ENCODE measurements around the gene PIK3CD. TPM values are rescaled to one million over a fixed set of nuclear protein-coding genes. Genes with fewer than 3 reads are reported as not detected.

Gene PIK3CD
- total and polyA plus RNA-seq, 2 experiments from 2014 or later = 6.6 to 32.1 TPM

DNA sequence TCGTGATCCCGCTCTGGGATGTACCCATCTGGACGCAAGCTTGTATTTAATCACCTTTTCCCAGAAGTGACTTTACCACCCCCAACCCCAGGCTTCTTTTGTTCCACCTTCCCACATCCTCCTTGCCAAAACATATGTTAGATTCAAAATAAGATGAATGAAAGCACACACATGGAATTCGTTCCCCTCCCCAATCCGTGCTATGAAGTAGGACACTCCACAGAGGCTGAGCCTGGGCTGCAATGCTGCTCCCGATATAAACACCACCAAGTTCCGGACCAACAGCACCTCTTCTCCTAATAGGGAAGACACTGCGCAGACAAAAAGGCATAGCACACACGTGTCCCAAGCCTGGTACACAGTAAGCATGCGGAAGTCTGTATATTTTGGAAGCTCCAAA lies 86.1 kb downstream of the PIK3CD start:
- no peaks in the 10 kb centered on the region for H3K9me2 ChIP-seq (ENCODE audit: insufficient read depth)
- no peak overlapping the region for H3K4me3 ChIP-seq
- H3K4me1 ChIP-seq (ENCODE audit: insufficient read depth) = no peaks in the 10 kb centered on the region
- no peak overlapping the region for H3K4me3 Mint-ChIP-seq
- H3K4me2 ChIP-seq = no peak overlapping the region
- peaks cover 1% of the 10 kb centered on the region; the same call in 1 of the 2 replicates for H4K20me1 ChIP-seq (replicated peaks; ENCODE audit: insufficient read depth)
- no peak for ATAC-seq
- peaks cover 41% of the 10 kb centered on the region for H3K36me3 ChIP-seq (ENCODE audit: insufficient read depth)
- H3F3A ChIP-seq (replicated peaks; ENCODE audit: low read depth) = no peaks in the 10 kb centered on the region; the same call in 1 of the 2 replicates
- no peak overlapping the region for H3K27ac Mint-ChIP-seq
- no peak overlapping the region for H2AFZ ChIP-seq
- no peaks in the 10 kb centered on the region for H3K27me3 ChIP-seq (ENCODE audit: insufficient read depth)
- no peak for DNase-seq (ENCODE audit: low spot score)
- H3K27me3 Mint-ChIP-seq (ENCODE audit: insufficient read depth, low read depth, poor library complexity) = peaks cover 5% of the 10 kb centered on the region
- peak overlapping the region; percentile 19; the same call in 1 of the 2 replicates for H3K27ac ChIP-seq (ENCODE audit: low read depth)
- peaks cover 82% of the 10 kb centered on the region for H3K36me3 Mint-ChIP-seq (ENCODE audit: low read depth)
- TF ChIP-seq CREB1 (CRISPR knock-in tag; IDR thresholded peaks at IDR 0.05; ENCODE audit: low read depth) = no peak
- TF ChIP-seq JUNB (IDR thresholded peaks at IDR 0.05; ENCODE audit: unreplicated experiment) = no peak
- TF ChIP-seq, protein P1, sequence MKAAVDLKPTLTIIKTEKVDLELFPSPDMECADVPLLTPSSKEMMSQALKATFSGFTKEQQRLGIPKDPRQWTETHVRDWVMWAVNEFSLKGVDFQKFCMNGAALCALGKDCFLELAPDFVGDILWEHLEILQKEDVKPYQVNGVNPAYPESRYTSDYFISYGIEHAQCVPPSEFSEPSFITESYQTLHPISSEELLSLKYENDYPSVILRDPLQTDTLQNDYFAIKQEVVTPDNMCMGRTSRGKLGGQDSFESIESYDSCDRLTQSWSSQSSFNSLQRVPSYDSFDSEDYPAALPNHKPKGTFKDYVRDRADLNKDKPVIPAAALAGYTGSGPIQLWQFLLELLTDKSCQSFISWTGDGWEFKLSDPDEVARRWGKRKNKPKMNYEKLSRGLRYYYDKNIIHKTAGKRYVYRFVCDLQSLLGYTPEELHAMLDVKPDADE (IDR thresholded peaks at IDR 0.05) = no peak
- no peak for TF ChIP-seq ZNF331 (CRISPR knock-in tag; IDR thresholded peaks at IDR 0.05; ENCODE audit: low read depth)
- no peak for TF ChIP-seq STAT1 (IDR thresholded peaks at IDR 0.05; ENCODE audit: unreplicated experiment)
- no peak for TF ChIP-seq EZH2 (IDR thresholded peaks at IDR 0.05; ENCODE audit: low read depth, unreplicated experiment)
- TF ChIP-seq, protein P2, sequence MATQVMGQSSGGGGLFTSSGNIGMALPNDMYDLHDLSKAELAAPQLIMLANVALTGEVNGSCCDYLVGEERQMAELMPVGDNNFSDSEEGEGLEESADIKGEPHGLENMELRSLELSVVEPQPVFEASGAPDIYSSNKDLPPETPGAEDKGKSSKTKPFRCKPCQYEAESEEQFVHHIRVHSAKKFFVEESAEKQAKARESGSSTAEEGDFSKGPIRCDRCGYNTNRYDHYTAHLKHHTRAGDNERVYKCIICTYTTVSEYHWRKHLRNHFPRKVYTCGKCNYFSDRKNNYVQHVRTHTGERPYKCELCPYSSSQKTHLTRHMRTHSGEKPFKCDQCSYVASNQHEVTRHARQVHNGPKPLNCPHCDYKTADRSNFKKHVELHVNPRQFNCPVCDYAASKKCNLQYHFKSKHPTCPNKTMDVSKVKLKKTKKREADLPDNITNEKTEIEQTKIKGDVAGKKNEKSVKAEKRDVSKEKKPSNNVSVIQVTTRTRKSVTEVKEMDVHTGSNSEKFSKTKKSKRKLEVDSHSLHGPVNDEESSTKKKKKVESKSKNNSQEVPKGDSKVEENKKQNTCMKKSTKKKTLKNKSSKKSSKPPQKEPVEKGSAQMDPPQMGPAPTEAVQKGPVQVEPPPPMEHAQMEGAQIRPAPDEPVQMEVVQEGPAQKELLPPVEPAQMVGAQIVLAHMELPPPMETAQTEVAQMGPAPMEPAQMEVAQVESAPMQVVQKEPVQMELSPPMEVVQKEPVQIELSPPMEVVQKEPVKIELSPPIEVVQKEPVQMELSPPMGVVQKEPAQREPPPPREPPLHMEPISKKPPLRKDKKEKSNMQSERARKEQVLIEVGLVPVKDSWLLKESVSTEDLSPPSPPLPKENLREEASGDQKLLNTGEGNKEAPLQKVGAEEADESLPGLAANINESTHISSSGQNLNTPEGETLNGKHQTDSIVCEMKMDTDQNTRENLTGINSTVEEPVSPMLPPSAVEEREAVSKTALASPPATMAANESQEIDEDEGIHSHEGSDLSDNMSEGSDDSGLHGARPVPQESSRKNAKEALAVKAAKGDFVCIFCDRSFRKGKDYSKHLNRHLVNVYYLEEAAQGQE (IDR thresholded peaks at IDR 0.05; ENCODE audit: unreplicated experiment) = no peak
- TF ChIP-seq ZNF114 (CRISPR knock-in tag; IDR thresholded peaks at IDR 0.05) = no peak
- TF ChIP-seq, protein P3, sequence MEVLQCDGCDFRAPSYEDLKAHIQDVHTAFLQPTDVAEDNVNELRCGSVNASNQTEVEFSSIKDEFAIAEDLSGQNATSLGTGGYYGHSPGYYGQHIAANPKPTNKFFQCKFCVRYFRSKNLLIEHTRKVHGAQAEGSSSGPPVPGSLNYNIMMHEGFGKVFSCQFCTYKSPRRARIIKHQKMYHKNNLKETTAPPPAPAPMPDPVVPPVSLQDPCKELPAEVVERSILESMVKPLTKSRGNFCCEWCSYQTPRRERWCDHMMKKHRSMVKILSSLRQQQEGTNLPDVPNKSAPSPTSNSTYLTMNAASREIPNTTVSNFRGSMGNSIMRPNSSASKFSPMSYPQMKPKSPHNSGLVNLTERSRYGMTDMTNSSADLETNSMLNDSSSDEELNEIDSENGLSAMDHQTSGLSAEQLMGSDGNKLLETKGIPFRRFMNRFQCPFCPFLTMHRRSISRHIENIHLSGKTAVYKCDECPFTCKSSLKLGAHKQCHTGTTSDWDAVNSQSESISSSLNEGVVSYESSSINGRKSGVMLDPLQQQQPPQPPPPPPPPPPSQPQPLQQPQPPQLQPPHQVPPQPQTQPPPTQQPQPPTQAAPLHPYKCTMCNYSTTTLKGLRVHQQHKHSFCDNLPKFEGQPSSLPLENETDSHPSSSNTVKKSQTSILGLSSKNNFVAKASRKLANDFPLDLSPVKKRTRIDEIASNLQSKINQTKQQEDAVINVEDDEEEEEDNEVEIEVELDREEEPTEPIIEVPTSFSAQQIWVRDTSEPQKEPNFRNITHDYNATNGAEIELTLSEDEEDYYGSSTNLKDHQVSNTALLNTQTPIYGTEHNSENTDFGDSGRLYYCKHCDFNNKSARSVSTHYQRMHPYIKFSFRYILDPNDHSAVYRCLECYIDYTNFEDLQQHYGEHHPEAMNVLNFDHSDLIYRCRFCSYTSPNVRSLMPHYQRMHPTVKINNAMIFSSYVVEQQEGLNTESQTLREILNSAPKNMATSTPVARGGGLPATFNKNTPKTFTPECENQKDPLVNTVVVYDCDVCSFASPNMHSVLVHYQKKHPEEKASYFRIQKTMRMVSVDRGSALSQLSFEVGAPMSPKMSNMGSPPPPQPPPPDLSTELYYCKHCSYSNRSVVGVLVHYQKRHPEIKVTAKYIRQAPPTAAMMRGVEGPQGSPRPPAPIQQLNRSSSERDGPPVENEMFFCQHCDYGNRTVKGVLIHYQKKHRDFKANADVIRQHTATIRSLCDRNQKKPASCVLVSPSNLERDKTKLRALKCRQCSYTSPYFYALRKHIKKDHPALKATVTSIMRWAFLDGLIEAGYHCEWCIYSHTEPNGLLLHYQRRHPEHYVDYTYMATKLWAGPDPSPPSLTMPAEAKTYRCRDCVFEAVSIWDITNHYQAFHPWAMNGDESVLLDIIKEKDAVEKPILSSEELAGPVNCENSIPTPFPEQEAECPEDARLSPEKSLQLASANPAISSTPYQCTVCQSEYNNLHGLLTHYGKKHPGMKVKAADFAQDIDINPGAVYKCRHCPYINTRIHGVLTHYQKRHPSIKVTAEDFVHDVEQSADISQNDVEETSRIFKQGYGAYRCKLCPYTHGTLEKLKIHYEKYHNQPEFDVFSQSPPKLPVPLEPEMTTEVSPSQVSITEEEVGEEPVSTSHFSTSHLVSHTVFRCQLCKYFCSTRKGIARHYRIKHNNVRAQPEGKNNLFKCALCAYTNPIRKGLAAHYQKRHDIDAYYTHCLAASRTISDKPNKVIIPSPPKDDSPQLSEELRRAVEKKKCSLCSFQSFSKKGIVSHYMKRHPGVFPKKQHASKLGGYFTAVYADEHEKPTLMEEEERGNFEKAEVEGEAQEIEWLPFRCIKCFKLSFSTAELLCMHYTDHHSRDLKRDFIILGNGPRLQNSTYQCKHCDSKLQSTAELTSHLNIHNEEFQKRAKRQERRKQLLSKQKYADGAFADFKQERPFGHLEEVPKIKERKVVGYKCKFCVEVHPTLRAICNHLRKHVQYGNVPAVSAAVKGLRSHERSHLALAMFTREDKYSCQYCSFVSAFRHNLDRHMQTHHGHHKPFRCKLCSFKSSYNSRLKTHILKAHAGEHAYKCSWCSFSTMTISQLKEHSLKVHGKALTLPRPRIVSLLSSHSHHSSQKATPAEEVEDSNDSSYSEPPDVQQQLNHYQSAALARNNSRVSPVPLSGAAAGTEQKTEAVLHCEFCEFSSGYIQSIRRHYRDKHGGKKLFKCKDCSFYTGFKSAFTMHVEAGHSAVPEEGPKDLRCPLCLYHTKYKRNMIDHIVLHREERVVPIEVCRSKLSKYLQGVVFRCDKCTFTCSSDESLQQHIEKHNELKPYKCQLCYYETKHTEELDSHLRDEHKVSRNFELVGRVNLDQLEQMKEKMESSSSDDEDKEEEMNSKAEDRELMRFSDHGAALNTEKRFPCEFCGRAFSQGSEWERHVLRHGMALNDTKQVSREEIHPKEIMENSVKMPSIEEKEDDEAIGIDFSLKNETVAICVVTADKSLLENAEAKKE (CRISPR knock-in tag; IDR thresholded peaks at IDR 0.05) = no peak
- TF ChIP-seq POLR2AphosphoS5 (IDR thresholded peaks at IDR 0.05; ENCODE audit: low read depth) = no peak
- TF ChIP-seq, protein P4, sequence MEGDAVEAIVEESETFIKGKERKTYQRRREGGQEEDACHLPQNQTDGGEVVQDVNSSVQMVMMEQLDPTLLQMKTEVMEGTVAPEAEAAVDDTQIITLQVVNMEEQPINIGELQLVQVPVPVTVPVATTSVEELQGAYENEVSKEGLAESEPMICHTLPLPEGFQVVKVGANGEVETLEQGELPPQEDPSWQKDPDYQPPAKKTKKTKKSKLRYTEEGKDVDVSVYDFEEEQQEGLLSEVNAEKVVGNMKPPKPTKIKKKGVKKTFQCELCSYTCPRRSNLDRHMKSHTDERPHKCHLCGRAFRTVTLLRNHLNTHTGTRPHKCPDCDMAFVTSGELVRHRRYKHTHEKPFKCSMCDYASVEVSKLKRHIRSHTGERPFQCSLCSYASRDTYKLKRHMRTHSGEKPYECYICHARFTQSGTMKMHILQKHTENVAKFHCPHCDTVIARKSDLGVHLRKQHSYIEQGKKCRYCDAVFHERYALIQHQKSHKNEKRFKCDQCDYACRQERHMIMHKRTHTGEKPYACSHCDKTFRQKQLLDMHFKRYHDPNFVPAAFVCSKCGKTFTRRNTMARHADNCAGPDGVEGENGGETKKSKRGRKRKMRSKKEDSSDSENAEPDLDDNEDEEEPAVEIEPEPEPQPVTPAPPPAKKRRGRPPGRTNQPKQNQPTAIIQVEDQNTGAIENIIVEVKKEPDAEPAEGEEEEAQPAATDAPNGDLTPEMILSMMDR (conservative IDR thresholded peaks at IDR 0.05; ENCODE audit: low read depth in 2 of 2) = no peak
- TF ChIP-seq EZH2phosphoT487 (IDR thresholded peaks at IDR 0.05; ENCODE audit: unreplicated experiment) = no peak
- no peak for TF ChIP-seq NANOG (IDR thresholded peaks at IDR 0.05; ENCODE audit: borderline replicate concordance)
- no peaks in the 10 kb centered on the region for H3K4me1 Mint-ChIP-seq
- no peaks in the 10 kb centered on the region for H3K79me2 ChIP-seq (replicated peaks; ENCODE audit: insufficient read depth)
- peaks cover 6% of the 10 kb centered on the region; the same call in 1 of the 3 replicates for H3K9me3 Mint-ChIP-seq
